Activated CD4-positive, CD25-positive, alpha-beta regulatory T cell (primary cell): ENCODE measurements around the gene RCAN2.

Experiments
- DNase-seq, 4 experiments: peaks; one replicate each; lab custom pipeline; 2025; lab: John Stamatoyannopoulos, UW

RCAN2 gene

GRCh38 chr6:46215213-46215612, 276.0 kb downstream of the RCAN2 start:
- DNase-seq: no peak

DNA sequence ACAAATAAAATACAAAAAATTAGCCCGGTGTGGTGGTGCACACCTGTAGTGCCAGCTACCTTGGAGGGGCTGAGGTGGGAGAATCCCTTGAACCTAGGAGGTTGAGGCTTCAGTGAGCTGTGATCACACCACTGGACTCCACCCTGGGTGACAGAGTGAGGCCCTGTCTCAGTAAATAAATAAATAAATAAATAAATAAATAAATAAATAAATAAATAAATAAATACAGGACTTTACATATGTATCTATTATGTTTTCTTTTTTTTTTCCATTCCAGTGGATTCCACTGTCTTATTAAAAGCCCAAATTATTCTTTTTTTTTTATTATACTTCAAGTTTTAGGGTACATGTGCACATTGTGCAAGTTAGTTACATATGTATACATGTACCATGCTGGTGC, 279.3 kb downstream of the RCAN2 start:
- DNase-seq: no peak

DNA sequence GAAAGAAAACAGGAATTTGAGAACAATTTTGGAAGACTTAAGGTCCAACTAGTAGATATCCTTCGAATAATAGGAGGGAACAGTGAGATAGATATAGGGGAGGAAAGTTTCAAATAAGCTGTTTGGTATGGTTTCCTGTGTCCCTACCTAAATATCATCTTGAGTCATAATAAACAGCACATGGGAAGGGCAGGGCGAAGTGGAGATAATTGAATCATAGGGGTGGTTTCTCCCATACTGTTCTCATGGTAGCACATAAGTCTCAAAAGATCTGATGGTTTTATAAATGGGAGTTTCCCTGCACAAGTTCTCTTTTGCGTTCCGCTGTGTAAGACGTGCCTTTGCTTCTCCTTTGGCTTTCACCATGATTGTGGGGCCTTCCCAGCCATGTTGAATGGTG, 281.0 kb downstream of the RCAN2 start:
- no peak for DNase-seq

GRCh38 chr6:46208303-46208702, 282.9 kb downstream of the RCAN2 start:
- no peak for DNase-seq

- DNase-seq: no peak
These were observed 284.1 kb downstream of the RCAN2 start for GRCh38 chr6:46207174-46207573.

GRCh38 chr6:46204880-46205650, 286.2 kb downstream of the RCAN2 start:
- DNase-seq: no peak

- no peak for DNase-seq
These were observed 287.7 kb downstream of the RCAN2 start for GRCh38 chr6:46203391-46204177.

- DNase-seq: no peak
These were observed 289.5 kb downstream of the RCAN2 start for GRCh38 chr6:46201702-46202101.

- no peak for DNase-seq
These were observed 291.9 kb downstream of the RCAN2 start for GRCh38 chr6:46199387-46199786.

GRCh38 chr6:46191961-46192360, 299.3 kb downstream of the RCAN2 start:
- no peak for DNase-seq

DNA sequence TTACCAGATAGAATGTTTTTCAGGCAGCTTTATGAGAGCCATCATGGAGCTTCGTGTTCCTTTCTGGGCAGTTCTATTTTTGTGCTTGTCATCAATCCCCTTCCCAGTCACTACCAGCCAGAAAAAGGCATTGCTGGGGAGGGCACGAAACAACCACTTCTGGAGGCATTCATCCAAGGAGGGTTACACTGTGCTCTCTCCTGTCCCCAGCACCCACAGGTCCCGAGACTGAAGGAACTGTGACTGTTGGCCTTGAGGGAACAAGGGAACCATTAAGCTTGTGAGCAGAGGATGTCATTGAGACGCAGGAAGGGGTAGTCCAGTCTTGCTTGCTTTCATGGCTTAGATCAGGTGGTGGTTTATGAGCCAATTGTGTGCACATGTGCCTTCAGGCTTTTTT, 300.4 kb downstream of the RCAN2 start:
- DNase-seq: no peak

DNA sequence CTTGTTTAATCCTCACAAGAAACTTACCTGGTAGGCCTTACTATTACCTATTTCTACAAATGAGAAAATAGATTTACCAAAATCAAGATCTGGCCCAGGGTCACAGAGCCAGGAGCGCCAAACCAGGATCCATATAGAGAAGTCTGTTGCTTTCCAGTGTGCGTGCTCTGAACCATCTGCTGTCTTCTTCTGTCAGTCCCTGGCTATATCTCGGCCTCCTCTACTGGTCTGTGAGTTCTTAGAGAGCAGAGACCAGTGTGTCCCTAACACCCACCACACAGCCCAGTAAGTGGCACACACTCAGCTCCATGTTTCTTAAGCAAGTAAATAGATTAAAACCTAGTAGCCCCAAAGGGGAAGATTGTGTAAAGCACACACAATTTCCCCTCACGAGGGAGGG, 301.5 kb downstream of the RCAN2 start:
- no peak for DNase-seq

- DNase-seq: no peak
These were observed 304.7 kb downstream of the RCAN2 start for GRCh38 chr6:46186583-46186982.

DNA sequence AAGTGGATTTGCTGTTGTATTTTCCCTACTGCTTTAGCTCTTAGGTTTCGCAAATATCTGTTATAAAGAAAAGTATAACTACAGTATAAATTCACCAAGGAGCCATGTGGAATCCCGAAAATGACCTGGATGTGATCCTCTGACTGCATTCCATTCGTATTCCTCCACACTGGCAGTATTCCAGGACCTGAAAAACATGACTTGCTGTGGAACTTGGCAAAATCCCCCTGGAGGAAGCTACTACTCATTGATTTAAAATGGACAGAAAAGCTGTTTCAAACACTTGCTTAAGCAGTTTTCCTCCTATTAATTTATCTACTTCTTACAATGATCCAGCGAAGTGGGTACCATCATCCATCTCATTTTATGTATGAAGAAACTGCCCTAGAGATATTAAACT, 307.1 kb downstream of the RCAN2 start:
- DNase-seq: no peak

- DNase-seq: no peak
These were observed 315.3 kb downstream of the RCAN2 start for GRCh38 chr6:46175976-46176375.

DNA sequence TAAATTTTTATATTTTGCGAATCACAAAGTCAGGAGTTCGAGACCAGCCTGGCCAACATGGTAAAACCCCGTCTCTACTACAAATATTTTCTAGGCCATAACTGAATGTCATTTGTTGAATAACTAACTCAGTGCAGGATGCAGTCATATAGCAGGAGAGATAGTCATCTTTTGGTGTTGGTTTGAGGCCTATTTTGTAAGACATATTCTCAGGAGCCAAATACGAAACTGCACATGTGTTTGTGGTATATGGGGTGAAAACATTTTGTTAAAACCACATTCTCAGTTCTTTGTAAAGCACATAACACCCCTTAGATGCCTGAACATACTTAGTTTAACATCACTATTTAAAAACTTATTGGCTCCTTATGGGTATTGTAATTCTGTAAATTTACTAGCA, 315.8 kb downstream of the RCAN2 start:
- DNase-seq: no peak

GRCh38 chr6:46174904-46175303, 316.3 kb downstream of the RCAN2 start:
- DNase-seq: no peak

DNA sequence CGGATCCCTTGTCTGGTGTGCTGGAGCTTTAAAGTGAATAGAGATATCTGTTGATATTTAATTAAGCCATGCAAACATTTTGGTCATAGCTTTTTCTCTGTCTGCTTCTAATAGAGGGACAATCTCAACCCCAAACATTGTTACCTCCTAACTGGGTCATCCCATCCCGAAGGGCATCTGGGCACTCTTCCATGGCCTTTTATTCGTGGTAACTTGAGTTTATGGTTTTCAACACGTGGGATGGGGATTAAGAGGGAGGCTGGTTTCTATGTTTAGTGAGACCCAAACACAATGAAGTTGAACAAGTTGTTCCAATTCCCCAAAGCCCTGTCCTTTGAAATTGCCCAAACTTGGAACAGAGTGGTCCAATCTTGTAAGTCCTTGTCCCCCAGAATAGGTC, 319.1 kb downstream of the RCAN2 start:
- DNase-seq: no peak
